Measurements from ENCODE around the gene SMIM23. TPM values are rescaled to one million over a fixed set of nuclear protein-coding genes. Genes with fewer than 3 reads are reported as not detected.

Gene SMIM23
- total and polyA plus RNA-seq, 2 donors (not counting 3 experiments of a cell fraction or from before 2014, with no cell fraction given) = not detected

DNA sequence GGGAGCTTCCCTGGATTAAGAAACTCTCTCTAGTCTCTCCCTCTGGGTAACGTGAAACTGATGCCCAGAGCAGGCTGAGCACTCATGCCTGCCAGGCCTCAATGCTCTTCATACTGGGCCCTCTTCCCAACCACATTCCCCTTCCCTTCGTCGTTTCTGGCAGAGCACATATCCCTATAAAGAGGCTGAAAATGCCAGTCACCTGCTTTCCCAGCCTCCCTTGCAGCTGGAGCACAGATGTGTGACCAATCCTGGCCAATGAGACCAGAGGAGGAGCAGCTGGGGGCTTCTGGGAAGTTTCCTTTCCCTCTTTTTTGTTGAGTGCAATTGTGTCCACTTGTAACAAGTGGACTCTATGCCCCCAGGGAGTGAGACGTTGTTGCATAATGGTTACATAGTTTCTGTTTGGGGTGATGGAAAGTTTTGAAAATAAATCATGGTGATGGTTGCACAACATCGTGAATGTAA is 30.2 kb upstream of the SMIM23 start:
- Histone ChIP-seq H3K4me2 (ENCODE audit: insufficient read depth, low read length) (no peak overlapping the region), H2AFZ (ENCODE audit: low read depth, low read length) (no peak overlapping the region), H4K20me1 (replicated peaks; ENCODE audit: control insufficient read depth, extremely low read depth, insufficient read depth, low read length) (no peaks in the 10 kb centered on the region), H3K4me1 (ENCODE audit: control insufficient read depth, extremely low read depth, insufficient read depth, low read length) (peaks cover 18% of the 10 kb centered on the region), H3K9ac (replicated peaks; ENCODE audit: extremely low read depth, insufficient read depth, low read length) (no peak overlapping the region), H3K36me3 (ENCODE audit: control insufficient read depth in 2 of 2, extremely low read depth in 1 of 2, insufficient read depth in 2 of 2, low read length in 2 of 2) (no peaks in the 10 kb centered on the region), H3K79me2 (ENCODE audit: control insufficient read depth, insufficient read depth, low read length) (no peaks in the 10 kb centered on the region), H3K27ac (ENCODE audit: insufficient read depth, low read depth, low read length) (no peak overlapping the region), H3K9me3 (replicated peaks; ENCODE audit: control insufficient read depth, insufficient read depth, low read length) (no peaks in the 10 kb centered on the region), H3K4me3 (replicated peaks in 1 of 3; ENCODE audit: insufficient read depth in 1 of 3, low read depth in 1 of 3, low read length in 3 of 3) (no peak overlapping the region), H3K9me1 (replicated peaks; ENCODE audit: control insufficient read depth, extremely low read depth, insufficient read depth, low read length) (no peaks in the 10 kb centered on the region), H3K27me3 (ENCODE audit: control insufficient read depth in 2 of 2, insufficient read depth in 2 of 2, low read length in 2 of 2) (no peaks in the 10 kb centered on the region)
- no TSS peak for BruUV-seq (replicated peaks)
- no peak for DNase-seq (ENCODE audit: low read depth, low spot score)
- TF ChIP-seq POLR2AphosphoS5 (IDR thresholded peaks at IDR 0.05; ENCODE audit: insufficient read depth, low read depth, low read length) = no peak
- TF ChIP-seq EZH2 (IDR thresholded peaks at IDR 0.05; ENCODE audit: borderline replicate concordance, low read depth, low read length, severe bottlenecking) = no peak
- TF ChIP-seq POLR2A (IDR thresholded peaks at IDR 0.05; ENCODE audit: low read depth, low read length) = no peak
- no peak for TF ChIP-seq MYC (IDR thresholded peaks at IDR 0.05; ENCODE audit: low read depth, low read length)
- no peak for TF ChIP-seq JUN (IDR thresholded peaks at IDR 0.05; ENCODE audit: borderline replicate concordance, insufficient read depth, insufficient read length, low read depth)
- no peak for TF ChIP-seq FOS (IDR thresholded peaks at IDR 0.05; ENCODE audit: borderline replicate concordance, insufficient read depth, low read length)
- TF ChIP-seq MAX (IDR thresholded peaks at IDR 0.05; ENCODE audit: insufficient read depth, insufficient read length) = no peak
- TF ChIP-seq GATA2 (IDR thresholded peaks at IDR 0.05; ENCODE audit: insufficient read depth, insufficient read length, low read depth, low read length) = no peak
- TF ChIP-seq, protein P1, sequence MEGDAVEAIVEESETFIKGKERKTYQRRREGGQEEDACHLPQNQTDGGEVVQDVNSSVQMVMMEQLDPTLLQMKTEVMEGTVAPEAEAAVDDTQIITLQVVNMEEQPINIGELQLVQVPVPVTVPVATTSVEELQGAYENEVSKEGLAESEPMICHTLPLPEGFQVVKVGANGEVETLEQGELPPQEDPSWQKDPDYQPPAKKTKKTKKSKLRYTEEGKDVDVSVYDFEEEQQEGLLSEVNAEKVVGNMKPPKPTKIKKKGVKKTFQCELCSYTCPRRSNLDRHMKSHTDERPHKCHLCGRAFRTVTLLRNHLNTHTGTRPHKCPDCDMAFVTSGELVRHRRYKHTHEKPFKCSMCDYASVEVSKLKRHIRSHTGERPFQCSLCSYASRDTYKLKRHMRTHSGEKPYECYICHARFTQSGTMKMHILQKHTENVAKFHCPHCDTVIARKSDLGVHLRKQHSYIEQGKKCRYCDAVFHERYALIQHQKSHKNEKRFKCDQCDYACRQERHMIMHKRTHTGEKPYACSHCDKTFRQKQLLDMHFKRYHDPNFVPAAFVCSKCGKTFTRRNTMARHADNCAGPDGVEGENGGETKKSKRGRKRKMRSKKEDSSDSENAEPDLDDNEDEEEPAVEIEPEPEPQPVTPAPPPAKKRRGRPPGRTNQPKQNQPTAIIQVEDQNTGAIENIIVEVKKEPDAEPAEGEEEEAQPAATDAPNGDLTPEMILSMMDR (IDR thresholded peaks at IDR 0.05; ENCODE audit: extremely low read depth in 1 of 2, insufficient read depth in 1 of 2, low read depth in 1 of 2, low read length in 2 of 2) = no peak
- dilution Hi-C loops (cut with MboI; ENCODE audit: extremely low pct_ligation_motif_present, low sequenced_read_pairs) (no loop called here), intact Hi-C loops (cut with micrococcal nuclease) (no loop called here)
- CTCF ChIA-PET = no interaction called here
- FAIRE-seq = no peak
- POLR2A ChIA-PET = no interaction called here
